ENCODE data around the gene MRGPRX1.
"Not testable (repeated sequence)": the region's sequence is repeated elsewhere in the genome, so short reads cannot be mapped to it uniquely, and the experiment has no call there.

Gene MRGPRX1

GRCh38 chr11:18939314-18939713, at the start of gene MRGPRX1:
MRGPRX1 (minus strand) TSS chr11:18939414; CDS start chr11:18934784, 4,630 bp downstream.
- DNase-seq (ENCODE audit: insufficient read length, low spot score): no peak

DNA sequence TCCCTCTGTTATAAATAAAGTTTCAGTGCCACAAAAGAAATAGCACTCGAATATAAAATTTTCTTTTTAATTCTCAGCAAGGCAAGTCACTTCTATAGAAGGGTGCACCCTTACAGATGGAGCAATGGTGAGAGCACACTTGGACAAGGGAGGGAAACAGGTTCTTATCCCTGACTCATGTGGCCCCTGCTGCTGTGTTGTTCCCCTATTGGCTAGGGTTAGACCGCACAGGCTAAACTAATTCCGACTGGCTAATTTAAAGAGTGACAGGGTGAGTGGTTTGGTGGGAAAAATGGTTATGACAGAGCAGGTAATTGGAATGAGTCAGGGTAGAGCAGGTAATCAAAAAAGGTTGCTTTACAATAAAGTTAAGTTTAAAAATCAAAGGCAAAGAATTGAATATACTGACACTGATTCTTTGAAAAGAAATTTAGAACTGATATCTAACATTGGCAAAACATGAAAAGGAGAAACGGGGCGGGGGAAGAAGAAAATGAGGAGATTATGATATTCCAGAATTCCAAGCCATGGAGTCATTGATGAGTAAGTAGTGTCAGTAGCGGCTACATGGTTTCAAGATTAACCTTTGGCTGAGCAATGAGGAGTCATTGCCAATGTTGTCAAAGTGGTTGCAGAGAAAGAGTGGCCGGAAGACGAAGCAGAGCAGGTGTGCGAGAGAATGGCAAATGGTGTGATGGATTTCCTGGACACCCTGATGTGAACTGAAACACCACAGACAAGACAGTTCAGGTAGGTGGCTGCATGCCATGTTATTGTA, 48.4 kb upstream of the MRGPRX1 start:
- DNase-seq (ENCODE audit: insufficient read length, low spot score) (no peak), FAIRE-seq (no peak)

More at GRCh38 chr11:18939314-18939713, at the start of gene MRGPRX1:
- no peak for FAIRE-seq

DNA sequence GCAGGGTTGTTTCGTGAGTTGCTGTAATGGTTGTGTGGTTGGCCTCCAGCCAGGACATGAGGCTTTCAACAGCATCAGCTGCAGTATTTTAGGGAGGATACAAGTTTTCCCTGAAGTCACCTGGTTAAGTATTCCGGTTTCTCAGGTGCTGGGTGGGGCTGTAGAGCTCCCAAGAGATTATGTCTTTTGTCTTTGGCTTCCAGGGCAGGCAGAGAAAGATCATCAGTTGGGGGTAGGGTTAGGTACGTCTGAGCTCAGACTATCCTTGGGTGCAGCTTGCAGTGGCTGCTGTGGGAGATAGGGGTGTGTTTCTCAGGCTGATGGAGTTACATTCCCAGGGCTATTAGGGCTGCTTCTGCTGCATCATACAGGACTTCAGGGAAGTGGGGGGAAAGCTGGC, 47.5 kb upstream of the MRGPRX1 start:
- no peak for DNase-seq (ENCODE audit: insufficient read length, low spot score)
- FAIRE-seq: no peak

DNA sequence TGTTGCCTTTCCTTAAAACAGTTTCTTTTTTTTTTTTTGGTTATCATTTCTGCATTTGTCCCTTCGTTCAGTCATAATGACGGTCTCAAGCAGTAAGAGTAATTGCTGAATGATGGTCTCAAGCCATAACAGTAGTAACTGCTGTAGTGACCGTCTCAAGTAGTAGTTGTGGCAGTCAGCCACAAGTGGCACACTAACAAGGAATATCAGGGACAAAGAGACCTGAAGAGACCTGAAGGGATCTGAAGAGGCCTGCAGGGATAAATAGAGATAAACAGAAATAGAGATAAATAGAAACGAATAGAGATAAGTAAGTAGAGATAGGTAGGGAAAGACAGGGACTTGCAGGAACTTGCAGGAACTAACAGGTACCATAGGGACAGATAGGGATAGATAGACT, 42.7 kb upstream of the MRGPRX1 start:
- DNase-seq (ENCODE audit: insufficient read length, low spot score) (no peak), FAIRE-seq (no peak)

DNA sequence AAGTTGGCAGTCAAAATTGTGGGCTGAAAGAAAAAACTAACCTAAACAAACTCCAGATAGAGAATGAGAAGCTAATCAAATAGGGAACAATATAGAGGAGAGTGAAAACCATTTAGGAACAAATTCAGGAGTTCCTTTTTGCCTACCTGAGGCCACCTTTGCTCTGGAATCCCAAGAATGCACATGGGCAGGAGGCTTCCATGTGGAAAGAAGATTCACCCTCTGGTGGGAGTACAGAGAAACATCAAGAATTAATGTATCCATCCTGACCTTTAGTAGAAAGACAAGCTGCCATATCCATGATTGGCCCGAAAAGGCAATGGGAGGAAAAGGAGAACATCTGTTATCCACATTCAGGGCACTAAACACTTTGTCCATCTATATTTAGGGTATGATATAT, 35.0 kb upstream of the MRGPRX1 start:
- FAIRE-seq (no peak), DNase-seq (ENCODE audit: insufficient read length, low spot score) (no peak)

DNA sequence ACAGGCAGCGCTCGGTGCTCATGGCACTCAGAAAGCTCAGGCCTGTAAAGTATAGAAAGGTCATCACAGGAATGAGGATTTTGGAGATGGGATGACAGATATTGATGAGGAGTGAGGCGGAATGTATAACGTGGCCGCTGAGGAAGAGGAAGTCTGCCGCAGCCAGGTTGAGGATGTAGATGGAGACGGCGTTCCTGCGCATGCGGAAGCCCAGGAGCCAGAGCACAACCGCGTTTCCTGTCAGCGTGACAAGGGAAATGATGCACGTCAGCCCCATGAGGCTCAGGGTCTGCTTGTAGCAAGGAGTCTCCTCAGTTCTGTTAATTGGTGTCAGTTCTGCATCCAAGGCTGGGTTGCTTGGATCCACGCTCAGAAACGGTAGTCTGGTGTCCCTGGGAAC, 33.1 kb upstream of the MRGPRX1 start:
- DNase-seq (ENCODE audit: insufficient read length, low spot score) (no peak), FAIRE-seq (no peak)

DNA sequence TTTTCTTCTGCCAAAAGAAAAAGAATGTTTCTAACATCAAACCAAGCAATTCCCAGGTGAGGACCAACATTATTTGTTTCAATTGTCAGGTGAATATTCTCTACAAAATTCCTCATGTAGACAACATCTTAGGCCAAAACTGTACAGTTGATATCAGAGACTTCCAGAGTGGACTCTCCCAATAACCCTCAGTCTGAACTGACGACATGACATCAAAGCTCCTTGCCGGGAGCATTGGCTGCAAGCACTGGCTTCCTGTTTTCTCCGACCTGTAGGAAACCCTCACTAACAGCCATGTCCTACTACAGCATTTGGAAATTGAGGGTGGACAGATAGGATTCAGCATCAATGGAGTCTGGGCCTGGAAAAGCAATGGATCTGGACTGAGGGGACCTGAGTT, 30.5 kb upstream of the MRGPRX1 start:
- DNase-seq (ENCODE audit: insufficient read length, low spot score) (no peak), FAIRE-seq (no peak)

DNA sequence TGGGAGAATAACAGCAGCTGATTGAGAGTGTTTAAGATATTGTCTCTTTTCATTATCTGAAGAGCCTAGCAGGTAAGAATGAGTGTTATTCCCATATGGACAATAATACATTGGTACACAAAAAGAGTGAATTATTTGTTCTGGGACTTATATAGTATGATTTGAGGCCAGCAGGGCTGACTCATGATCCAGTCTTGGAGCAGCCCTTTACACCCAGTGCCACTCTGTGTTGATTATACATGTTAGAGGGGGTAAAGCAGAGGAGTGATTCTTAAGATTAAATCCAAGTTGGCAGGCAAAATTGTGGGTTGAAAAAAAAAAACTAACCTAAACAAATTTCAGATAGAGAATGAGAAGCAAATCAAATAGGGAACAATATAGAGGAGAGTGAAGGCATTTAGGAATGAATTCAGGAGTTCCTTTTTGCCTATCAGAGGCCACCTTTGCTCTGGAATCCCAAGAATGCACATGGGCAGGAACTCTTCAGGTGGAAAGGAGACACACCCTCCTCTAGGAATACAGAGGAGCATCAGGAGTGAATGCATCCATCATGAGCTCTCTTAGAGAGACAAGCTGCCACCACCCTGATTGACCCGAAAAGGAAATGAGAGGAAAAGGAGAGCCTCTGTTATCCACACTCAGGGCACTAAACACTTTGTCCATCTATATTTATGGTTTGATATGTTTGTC, 19.2 kb upstream of the MRGPRX1 start:
- no peak for FAIRE-seq
- no peak for DNase-seq (ENCODE audit: insufficient read length, low spot score)

DNA sequence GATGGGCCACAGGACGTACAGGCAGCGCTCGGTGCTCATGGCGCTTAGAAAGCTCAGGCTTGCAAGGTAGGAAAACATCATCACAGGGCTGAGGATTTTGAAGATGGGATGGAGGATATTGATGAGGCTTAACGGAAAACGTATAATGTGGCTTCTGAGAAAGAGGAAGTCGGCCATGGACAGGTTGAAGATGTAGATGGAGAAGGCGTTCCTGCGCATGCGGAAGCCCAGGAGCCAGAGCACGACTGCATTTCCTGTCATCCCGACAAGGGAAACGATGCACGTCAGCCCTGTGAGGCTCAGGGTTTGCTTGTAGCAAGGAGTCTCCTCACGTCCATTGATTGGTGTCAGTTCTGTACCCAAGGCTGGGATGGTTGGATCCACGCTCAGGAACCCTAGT, 17.4 kb upstream of the MRGPRX1 start:
- FAIRE-seq (no peak), DNase-seq (ENCODE audit: insufficient read length, low spot score) (no peak)

- FAIRE-seq: no peak
Measured at GRCh38 chr11:18936002-18936673, 3.1 kb downstream of the MRGPRX1 start.

GRCh38 chr11:18934195-18934814, 4.9 kb downstream of the MRGPRX1 start:
- DNase-seq (ENCODE audit: insufficient read length, low spot score): no peak
- no peak for FAIRE-seq

More at GRCh38 chr11:18936002-18936673, 3.1 kb downstream of the MRGPRX1 start:
- DNase-seq (ENCODE audit: insufficient read length, low spot score): no peak

DNA sequence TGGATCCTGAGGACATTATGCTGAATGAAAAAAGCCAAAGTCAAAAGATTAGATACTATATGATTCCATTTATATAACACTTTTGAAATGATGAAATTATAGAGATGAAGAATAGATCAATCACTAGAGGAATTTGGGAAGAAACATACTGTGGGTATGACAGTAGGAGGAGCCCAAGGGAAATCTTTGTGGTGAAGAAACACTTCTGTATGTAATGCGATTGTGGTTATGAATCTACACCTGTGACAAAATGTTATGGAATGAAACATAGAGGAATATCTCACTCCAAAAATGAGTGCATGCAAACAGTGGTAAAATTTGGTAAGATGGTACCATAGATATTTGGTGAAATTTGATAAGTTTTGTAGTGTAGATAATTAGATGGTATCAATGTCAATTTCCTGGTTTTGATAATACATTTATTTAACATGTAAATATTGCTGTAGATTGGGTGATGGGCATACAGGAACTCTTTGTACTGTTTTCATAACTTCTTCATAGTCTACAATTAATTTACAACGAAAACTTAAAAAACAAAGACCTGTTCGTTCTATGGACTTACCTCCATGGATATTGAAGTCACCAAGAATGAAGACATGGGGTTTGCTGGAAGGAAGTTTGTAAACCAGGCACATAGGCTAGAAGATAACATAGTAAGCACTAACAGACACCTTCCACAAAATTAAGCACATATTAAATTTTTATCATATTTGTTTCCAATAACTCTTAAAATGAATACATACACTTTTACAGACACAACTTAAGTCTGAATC, 11.5 kb downstream of the MRGPRX1 start:
- DNase-seq (ENCODE audit: insufficient read length, low spot score): no peak
- FAIRE-seq: no peak

DNA sequence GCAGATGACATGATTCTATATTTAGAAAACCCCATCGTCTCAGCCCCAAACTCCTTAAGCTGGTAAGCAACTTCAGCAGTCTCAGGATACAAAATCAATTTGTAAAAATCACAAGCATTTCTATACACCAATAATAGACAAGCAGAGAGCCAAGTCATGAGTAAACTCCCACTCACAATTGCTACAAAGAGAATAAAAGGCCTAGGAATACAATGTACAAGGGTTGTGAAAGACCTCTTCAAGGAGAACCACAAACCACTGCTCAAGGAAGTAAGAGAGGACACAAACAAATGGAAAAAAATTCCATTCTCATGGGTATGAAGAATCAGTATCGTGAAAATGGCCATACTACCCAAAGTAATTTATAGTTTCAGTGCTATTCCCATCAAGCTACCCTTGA, 13.8 kb downstream of the MRGPRX1 start:
- not testable (repeated sequence) for FAIRE-seq; DNase-seq (ENCODE audit: insufficient read length, low spot score)

GRCh38 chr11:18912883-18913282, 26.3 kb downstream of the MRGPRX1 start:
- no peak for FAIRE-seq
- DNase-seq (ENCODE audit: insufficient read length, low spot score): no peak

- DNase-seq (ENCODE audit: insufficient read length, low spot score): no peak
- FAIRE-seq: no peak
Measured at GRCh38 chr11:18907391-18907790, 31.8 kb downstream of the MRGPRX1 start.

DNA sequence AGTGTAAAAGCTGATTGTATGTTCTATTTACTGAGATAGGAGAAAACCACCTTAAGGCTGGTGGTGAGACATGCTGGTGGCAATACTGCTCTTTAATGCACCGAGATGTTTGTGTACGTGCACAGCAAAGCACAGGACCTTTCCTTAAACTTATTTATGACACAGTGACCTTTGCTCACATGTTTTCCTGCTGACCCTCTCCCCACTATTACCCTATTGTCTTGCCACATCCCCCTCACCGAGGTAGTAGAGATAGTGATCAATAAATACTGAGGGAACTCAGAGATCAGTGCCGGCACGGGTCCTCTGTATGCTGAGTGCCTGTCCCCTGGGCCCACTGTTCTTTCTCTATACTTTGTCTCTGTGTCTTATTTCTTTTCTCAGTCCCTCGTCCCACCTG, 38.6 kb downstream of the MRGPRX1 start:
- FAIRE-seq; DNase-seq (ENCODE audit: insufficient read length, low spot score): not testable (repeated sequence)

DNA sequence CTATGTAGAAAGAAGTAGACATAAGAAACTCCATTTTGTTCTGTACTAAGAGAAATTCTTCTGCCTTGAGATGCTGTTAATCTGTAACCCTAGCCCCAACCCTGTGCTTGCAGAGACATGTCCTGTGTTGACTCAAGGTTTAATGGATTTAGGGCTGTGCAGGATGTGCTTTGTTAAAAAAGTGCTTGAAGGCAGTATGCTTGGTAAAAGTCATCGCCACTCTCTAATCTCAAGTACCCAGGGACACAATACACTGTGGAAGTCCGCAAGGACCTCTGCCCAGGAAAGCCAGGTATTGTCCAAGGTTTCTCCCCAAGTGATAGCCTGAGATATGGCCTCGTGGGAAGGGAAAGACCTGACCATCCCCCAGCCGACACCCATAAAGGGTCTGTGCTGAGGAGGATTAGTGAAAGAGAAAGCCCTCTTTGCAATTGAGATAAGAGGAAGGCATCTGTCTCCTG, 39.0 kb downstream of the MRGPRX1 start:
- not testable (repeated sequence) for DNase-seq (ENCODE audit: insufficient read length, low spot score)

GRCh38 chr11:18891712-18892111, 47.5 kb downstream of the MRGPRX1 start:
- not testable (repeated sequence) for FAIRE-seq; DNase-seq (ENCODE audit: insufficient read length, low spot score)

More for the DNA sequence above, 39.0 kb downstream of the MRGPRX1 start:
- not testable (repeated sequence) for FAIRE-seq

DNA sequence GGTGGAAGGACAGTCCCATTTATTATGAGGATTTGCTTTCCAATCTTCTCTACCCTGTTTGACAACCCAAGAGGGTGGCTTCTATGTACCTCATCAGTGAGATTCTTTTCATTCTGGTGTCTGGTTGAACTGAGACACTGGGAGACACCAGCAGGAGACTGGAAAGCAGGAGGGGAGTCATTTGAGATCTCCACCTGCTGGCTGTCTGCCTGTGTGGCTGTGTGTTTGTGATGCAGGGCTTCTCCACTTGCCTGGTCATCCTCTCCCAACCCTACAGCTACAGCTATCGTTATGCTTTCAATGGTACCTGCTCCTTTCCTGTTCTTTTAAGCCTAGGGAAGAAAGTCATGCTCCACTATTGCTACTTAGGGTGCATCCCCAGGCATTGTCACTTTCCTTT, 48.6 kb downstream of the MRGPRX1 start:
- FAIRE-seq: no peak

More for the DNA sequence above, 48.6 kb downstream of the MRGPRX1 start:
- DNase-seq (ENCODE audit: insufficient read length, low spot score): no peak

All from GM19239 (cell line).